Fibroblast of lung (primary cell): ENCODE measurements around the gene FMNL2. TPM values are rescaled to one million over a fixed set of nuclear protein-coding genes. Genes with fewer than 3 reads are reported as not detected.

ENCODE experiments used
- DNase-seq, 2 donors: peaks; one replicate each; pipeline versions ENCODE4 v3.0.0 to v3.0.0-alpha.2; 2010; ENCODE audit warnings: low read depth in 2 of 2
- H2AFZ ChIP-seq: 2 replicates; pipeline ENCODE4 v1.5.1; 2012; ENCODE audit warnings: low read length, control low read depth, inconsistent platforms
- H3K27ac ChIP-seq: 2 replicates; pipeline ENCODE4 v1.5.1; 2011; ENCODE audit warnings: low read length, control low read depth; ENCODE audit not compliant: insufficient read depth
- H3K27me3 ChIP-seq: 2 replicates; pipeline ENCODE4 v1.5.1; 2011; ENCODE audit warnings: mild to moderate bottlenecking, low read length; ENCODE audit not compliant: control insufficient read depth, insufficient read depth
- H3K36me3 ChIP-seq: 2 replicates; pipeline ENCODE4 v1.5.1; 2011; ENCODE audit warnings: low read length; ENCODE audit not compliant: control insufficient read depth, insufficient read depth
- H3K4me1 ChIP-seq: 2 replicates; pipeline ENCODE4 v1.5.1; 2011; ENCODE audit warnings: low read length; ENCODE audit not compliant: control insufficient read depth, insufficient read depth; ENCODE audit errors: extremely low read depth
- H3K4me2 ChIP-seq: 2 replicates; pipeline ENCODE4 v1.5.1; 2011; ENCODE audit warnings: low read length, control low read depth; ENCODE audit not compliant: insufficient read depth; ENCODE audit errors: extremely low read depth
- H3K4me3 ChIP-seq, 4 experiments: fragments of 200-600 bp in 1 of 4; sonication (generic) in 1 of 4; replicated peaks in 1 of 4; 2 replicates each; pipeline ENCODE4 v1.5.1; 2011 to 2016; ENCODE audit warnings: low read length in 4 of 4, low read depth in 3 of 4, mild to moderate bottlenecking in 3 of 4, control low read depth in 2 of 4, inconsistent platforms in 1 of 4, mixed read lengths in 1 of 4; ENCODE audit not compliant: insufficient read depth in 1 of 4; ENCODE audit errors: control extremely low read depth in 1 of 4
- H3K79me2 ChIP-seq: 2 replicates; pipeline ENCODE4 v1.5.1; 2012; ENCODE audit warnings: mild to moderate bottlenecking, low read length, inconsistent platforms; ENCODE audit not compliant: control insufficient read depth, insufficient read depth
- H3K9ac ChIP-seq: 2 replicates; pipeline ENCODE4 v1.5.1; 2011; ENCODE audit warnings: mild to moderate bottlenecking, low read length, control low read depth; ENCODE audit not compliant: insufficient read depth
- H3K9me3 ChIP-seq: 2 replicates; pipeline ENCODE4 v1.5.1; 2012; ENCODE audit warnings: low read depth, low read length; ENCODE audit not compliant: control insufficient read depth, insufficient read depth
- H4K20me1 ChIP-seq: 2 replicates; pipeline ENCODE4 v1.5.1; 2011; ENCODE audit warnings: low read length; ENCODE audit not compliant: control insufficient read depth, insufficient read depth; ENCODE audit errors: extremely low read depth
- polyA plus RNA-seq, 2 donors: library from polyadenylated mRNA; depleted of rRNA in 1 of 2; stranded (reverse) in 1 of 2; unstranded in 1 of 2; fragments of >200 nt; gene quantifications; 2 replicates each; pipeline ENCODE4 v1.2.1, GENCODE V29; 2011 to 2012; ENCODE audit warnings: missing spikeins in 1 of 2
- total RNA-seq: library from RNA; depleted of rRNA; stranded (reverse); fragments of >200 nt; gene quantifications from 2 replicates; pipeline ENCODE4 v1.2.1, GENCODE V29; 2014
- TF ChIP-seq, protein P1 (sequence below), 2 donors: IDR thresholded peaks in 1 of 2; conservative IDR thresholded peaks in 1 of 2; 1 replicate in 1 of 2; 2 replicates in 1 of 2; pipeline ENCODE4 v1.5.1; 2011 to 2012; ENCODE audit warnings: low read length in 2 of 2, control low read depth in 1 of 2, inconsistent platforms in 1 of 2, low read depth in 1 of 2, mild to moderate bottlenecking in 1 of 2

FMNL2 gene
- total and polyA plus RNA-seq, 2 donors (not counting 1 experiment from before 2014, with no cell fraction given), result 12.0 to 30.2 TPM

DNA sequence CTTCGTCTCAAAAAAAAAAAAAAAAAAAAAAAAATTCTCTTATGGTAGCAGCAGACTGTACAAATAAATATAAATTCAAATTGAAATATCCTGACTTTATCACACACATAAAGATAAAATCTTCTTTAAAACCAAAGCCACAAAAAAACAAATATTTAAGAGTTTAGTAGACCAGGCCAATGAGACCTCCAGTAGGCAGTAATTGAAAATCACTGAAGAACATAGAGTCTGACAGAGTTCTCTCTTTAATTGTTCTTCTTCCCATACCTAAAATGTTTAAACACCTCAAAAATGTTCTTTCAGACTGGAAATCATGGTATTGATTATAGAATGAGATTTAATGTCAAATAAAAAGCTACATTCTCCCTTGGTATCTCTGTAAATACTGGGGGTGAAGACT is 361.5 kb downstream of the FMNL2 start:
- Histone ChIP-seq H2AFZ (no peak overlapping the region), H3K9ac (no peak overlapping the region), H3K79me2 (peaks cover 52% of the 10 kb centered on the region), H3K4me1 (no peaks in the 10 kb centered on the region), H3K36me3 (no peaks in the 10 kb centered on the region), H3K27me3 (no peaks in the 10 kb centered on the region), H3K4me2 (peak overlapping the region; percentile 32), H3K9me3 (no peaks in the 10 kb centered on the region), H4K20me1 (no peaks in the 10 kb centered on the region), H3K27ac (no peak overlapping the region), H3K4me3 (no peak overlapping the region)
- TF ChIP-seq, protein P1, sequence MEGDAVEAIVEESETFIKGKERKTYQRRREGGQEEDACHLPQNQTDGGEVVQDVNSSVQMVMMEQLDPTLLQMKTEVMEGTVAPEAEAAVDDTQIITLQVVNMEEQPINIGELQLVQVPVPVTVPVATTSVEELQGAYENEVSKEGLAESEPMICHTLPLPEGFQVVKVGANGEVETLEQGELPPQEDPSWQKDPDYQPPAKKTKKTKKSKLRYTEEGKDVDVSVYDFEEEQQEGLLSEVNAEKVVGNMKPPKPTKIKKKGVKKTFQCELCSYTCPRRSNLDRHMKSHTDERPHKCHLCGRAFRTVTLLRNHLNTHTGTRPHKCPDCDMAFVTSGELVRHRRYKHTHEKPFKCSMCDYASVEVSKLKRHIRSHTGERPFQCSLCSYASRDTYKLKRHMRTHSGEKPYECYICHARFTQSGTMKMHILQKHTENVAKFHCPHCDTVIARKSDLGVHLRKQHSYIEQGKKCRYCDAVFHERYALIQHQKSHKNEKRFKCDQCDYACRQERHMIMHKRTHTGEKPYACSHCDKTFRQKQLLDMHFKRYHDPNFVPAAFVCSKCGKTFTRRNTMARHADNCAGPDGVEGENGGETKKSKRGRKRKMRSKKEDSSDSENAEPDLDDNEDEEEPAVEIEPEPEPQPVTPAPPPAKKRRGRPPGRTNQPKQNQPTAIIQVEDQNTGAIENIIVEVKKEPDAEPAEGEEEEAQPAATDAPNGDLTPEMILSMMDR (conservative IDR thresholded peaks at IDR 0.05 in 1 of 2, IDR thresholded peaks at IDR 0.05 in 1 of 2; ENCODE audit: low read depth in 1 of 2, low read length in 2 of 2), result no peak
- no peak for DNase-seq

Other genes starting within 250 kb of the FMNL2 start
- gene CACNB4, start 236.1 kb upstream of the FMNL2 start, total RNA-seq, result 0.66 and 2.1 TPM in 2 replicates
- gene CACNB4, start 236.1 kb upstream of the FMNL2 start, polyA plus RNA-seq, result 0.85 and 2.5 TPM in 2 replicates
- 38.0 and 43.3 TPM in 2 replicates for gene STAM2, start 159.4 kb upstream of the FMNL2 start, total RNA-seq
- gene STAM2, start 159.4 kb upstream of the FMNL2 start, polyA plus RNA-seq, result 30.5 and 44.2 TPM in 2 replicates